ENCODE results near the gene MAP3K13. TPM values are rescaled to one million over a fixed set of nuclear protein-coding genes. Genes with fewer than 3 reads are reported as not detected.
A peak's percentile ranks its signal among the peaks of the same experiment; 100 is the strongest.

MAP3K13 gene
- total RNA-seq, 3 donors from 2014 or later, result 36.4 to 61.0 (median 45.9) TPM

DNA sequence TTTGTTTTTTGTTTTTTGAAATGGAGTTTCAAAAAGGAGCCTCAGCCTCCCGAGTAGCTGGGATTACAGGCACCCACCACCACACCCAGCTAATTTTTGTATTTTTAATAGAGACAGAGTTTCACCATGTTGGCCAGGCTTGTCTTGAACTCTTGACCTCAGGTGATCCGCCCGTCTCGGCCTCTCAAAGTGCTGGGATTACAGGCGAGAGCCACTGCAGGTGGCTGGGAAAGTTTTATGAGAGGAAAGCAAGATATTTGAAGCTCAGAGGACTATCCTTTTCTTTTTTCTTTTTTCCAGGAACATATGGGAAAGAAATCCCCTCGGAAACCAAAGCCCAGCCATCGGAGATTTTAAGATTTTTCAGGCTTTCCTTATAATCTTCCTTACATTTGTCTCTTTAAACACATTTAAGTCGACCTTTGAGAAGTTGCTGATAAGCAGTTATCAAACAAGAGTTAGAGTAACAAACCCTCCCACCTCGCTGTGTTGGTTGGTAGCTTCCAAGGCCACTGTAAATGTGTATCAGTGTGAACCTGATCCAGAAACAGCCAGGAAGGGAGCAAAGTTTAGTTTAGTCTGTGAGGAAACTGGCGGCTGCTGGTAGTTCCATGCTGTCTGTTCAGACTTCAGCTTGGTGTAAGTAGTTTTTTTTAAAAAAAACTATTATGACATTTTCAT lies 34.5 kb upstream of the MAP3K13 start:
- TF ChIP-seq, protein P1, sequence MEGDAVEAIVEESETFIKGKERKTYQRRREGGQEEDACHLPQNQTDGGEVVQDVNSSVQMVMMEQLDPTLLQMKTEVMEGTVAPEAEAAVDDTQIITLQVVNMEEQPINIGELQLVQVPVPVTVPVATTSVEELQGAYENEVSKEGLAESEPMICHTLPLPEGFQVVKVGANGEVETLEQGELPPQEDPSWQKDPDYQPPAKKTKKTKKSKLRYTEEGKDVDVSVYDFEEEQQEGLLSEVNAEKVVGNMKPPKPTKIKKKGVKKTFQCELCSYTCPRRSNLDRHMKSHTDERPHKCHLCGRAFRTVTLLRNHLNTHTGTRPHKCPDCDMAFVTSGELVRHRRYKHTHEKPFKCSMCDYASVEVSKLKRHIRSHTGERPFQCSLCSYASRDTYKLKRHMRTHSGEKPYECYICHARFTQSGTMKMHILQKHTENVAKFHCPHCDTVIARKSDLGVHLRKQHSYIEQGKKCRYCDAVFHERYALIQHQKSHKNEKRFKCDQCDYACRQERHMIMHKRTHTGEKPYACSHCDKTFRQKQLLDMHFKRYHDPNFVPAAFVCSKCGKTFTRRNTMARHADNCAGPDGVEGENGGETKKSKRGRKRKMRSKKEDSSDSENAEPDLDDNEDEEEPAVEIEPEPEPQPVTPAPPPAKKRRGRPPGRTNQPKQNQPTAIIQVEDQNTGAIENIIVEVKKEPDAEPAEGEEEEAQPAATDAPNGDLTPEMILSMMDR (IDR thresholded peaks at IDR 0.05), result no peak
- H3K36me3 ChIP-seq (ENCODE audit: low read depth), result no peaks in the 10 kb centered on the region
- intact Hi-C loops (cut with DNase I, micrococcal nuclease), result no loop called here
- no peaks in the 10 kb centered on the region for H3K9me3 ChIP-seq
- H3K4me1 ChIP-seq (ENCODE audit: low read depth), result peaks cover 16% of the 10 kb centered on the region
- H3K4me3 ChIP-seq, result peak overlapping the region; percentile 19
- peak; percentile 86 for ATAC-seq
- peak in 2 of 3 donors; percentile 65 to 86 for DNase-seq

DNA sequence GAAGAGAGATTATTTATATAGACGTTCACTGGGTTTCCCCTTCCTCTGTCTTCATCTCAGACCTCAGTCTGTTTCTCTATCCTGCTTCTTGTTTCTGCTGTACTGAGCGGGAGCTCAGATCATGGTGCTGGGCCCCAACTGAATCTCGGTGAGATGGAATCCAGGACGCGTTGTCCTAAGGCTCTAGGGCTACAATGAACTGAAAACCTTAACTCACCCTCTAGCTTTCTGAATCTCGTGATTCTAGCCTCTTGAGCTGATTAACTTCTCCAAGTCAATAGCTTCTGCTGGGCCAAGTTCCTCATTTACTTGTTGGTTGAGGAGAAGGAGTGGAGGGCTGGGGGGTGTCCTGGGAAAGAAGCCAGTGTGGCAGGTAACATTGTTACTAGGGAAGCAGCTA lies 32.7 kb upstream of the MAP3K13 start:
- DNase-seq, result peak in 1 of 3 donors; percentile 44
- Histone ChIP-seq H3K9me3 (no peaks in the 10 kb centered on the region), H3K4me3 (no peak overlapping the region), H3K36me3 (ENCODE audit: low read depth) (no peaks in the 10 kb centered on the region), H3K4me1 (ENCODE audit: low read depth) (peaks cover 16% of the 10 kb centered on the region)
- intact Hi-C loops (cut with DNase I, micrococcal nuclease), result loop anchor here in 1 of 2 donors (5.0 kb wide), 1 partner anchor 1457 kb away; no protein-coding TSS in a partner anchor
- ATAC-seq, result peak; percentile 5
- TF ChIP-seq, protein P1 (IDR thresholded peaks at IDR 0.05), result no peak

DNA sequence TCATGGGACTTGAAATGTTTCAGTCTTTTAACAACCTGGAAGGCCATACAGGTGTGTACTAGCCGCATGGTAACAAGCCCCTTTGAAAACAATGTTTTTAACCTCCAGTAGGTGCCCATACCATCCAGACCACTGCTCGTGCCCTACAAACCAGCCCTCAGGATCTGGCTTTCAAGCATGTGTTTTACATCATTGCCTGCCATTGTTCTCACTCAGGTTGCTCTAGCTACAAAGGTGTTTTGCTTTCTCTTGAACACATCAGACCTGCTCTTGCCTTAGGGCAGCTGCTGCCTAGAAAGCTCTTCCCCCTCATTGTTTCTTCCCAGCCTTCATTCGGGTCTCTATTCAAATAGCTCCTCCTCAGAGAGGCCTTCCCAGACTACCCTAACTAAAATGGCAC lies 32.3 kb upstream of the MAP3K13 start:
- Histone ChIP-seq H3K4me3 (no peak overlapping the region), H3K4me1 (ENCODE audit: low read depth) (peaks cover 17% of the 10 kb centered on the region), H3K36me3 (ENCODE audit: low read depth) (no peaks in the 10 kb centered on the region), H3K9me3 (no peaks in the 10 kb centered on the region)
- intact Hi-C loops (cut with DNase I, micrococcal nuclease), result loop anchor here in 1 of 2 donors (5.0 kb wide), 1 partner anchor 1457 kb away; no protein-coding TSS in a partner anchor
- TF ChIP-seq, protein P1 (IDR thresholded peaks at IDR 0.05), result no peak
- DNase-seq (no peak), ATAC-seq (no peak)

DNA sequence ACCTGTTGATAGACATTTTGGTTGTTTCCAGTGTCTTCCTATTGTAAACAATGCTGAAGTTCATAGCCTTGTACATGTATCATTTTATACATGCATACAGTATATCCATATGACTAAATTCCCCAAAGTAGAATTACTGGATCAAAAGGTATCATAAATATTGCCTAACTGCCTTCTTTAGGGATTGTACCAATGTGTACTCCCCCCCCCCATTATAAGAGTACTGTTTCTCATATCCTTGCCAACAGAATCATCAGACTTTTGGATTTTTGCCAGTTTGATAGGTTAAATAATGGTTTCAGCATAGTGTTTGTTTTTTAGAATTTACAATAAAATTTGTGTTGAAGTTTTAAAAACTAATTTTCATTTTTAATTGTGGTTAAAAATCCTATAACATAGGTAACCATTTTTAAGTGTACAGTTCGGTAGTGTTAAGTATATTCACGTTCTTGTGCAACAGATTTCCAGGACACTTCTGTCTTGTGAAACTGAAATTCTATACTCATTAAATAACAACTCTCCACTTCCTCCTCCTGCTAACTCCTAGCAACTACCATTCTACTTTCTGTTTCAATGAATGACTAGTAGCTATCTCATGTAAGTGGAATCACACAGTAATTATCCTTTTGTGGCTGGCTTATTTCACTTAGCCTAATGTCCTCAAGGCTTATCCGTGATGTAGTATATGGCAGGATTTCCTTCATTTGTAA lies 30.8 kb upstream of the MAP3K13 start:
- ATAC-seq (peak; percentile 71), DNase-seq (no peak)
- TF ChIP-seq, protein P1 (IDR thresholded peaks at IDR 0.05), result no peak
- no peaks in the 10 kb centered on the region for H3K36me3 ChIP-seq (ENCODE audit: low read depth)
- H3K4me3 ChIP-seq, result no peak overlapping the region
- no peaks in the 10 kb centered on the region for H3K9me3 ChIP-seq
- intact Hi-C loops (cut with DNase I, micrococcal nuclease), result loop anchor here in 1 of 2 donors (5.0 kb wide), 1 partner anchor 1455 kb away; no protein-coding TSS in a partner anchor
- peaks cover 25% of the 10 kb centered on the region for H3K4me1 ChIP-seq (ENCODE audit: low read depth)

DNA sequence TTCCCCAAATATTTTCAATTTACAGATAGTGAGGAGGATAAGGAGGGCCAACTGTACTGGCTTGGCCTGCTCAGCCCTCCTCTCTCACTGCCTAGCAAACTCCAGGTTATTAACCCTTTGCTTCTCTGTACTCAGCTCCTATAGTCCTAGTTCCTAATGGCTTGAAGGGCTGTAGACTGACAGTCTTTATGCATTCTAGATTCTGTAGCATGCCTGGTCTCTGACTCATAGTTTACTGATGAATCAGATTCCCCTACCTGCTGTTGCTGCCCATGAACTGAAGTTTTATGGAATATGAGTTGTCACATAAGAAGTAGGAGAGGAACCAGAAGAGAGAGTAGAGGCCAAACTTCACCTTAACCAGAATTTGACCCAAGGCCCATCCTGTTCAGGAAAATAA lies 27.1 kb upstream of the MAP3K13 start:
- H3K4me3 ChIP-seq, result no peak overlapping the region
- no peaks in the 10 kb centered on the region for H3K36me3 ChIP-seq (ENCODE audit: low read depth)
- TF ChIP-seq, protein P1 (IDR thresholded peaks at IDR 0.05), result no peak
- no peaks in the 10 kb centered on the region for H3K9me3 ChIP-seq
- peak; percentile 75 for ATAC-seq
- DNase-seq, result no peak
- H3K4me1 ChIP-seq (ENCODE audit: low read depth), result peaks cover 41% of the 10 kb centered on the region
- intact Hi-C loops (cut with DNase I, micrococcal nuclease), result no loop called here
